K562 (cell line): ENCODE measurements around the gene LPGAT1. TPM values are rescaled to one million over a fixed set of nuclear protein-coding genes. Genes with fewer than 3 reads are reported as not detected.

Experiments used
- ATAC-seq: fragments of 200-7000 bp; cut with Tn5 transposase; 3 replicates; pipeline ENCODE4 v1.9.1; 2020; ENCODE audit warnings: moderate library complexity
- BruUV-seq: library from RNA; stranded (reverse); fragments of 400-500 nt; replicated peaks from 2 replicates; lab custom pipeline; 2021; lab: Mats Ljungman, UMichigan
- CTCF ChIA-PET: fragments of 300-600 bp; formaldehyde crosslinking; extraction: SDS; loops from one replicate; lab custom pipeline; 2021; ENCODE audit warnings: low intra/inter-chr PET ratio; lab: Yijun Ruan, JAX
- POLR2A ChIA-PET: fragments of 300-600, 350-650 bp; sonication (Branson Sonifier 250); formaldehyde crosslinking; extraction: SDS; loops from one replicate; lab custom pipeline; 2021; ENCODE audit warnings: antibody characterized with exemption, inconsistent platforms; lab: Yijun Ruan, JAX
- DNase-seq, 4 experiments: peaks; one replicate each; pipeline versions ENCODE4 v3.0.0 to v3.0.0-alpha.2; 2011 to 2018; ENCODE audit warnings: low spot score in 3 of 4, mixed read lengths in 3 of 4; ENCODE audit errors: extremely low read depth in 1 of 4
- FAIRE-seq: peaks from 2 replicates; lab custom pipeline; 2011; peaks lifted over from hg19 to GRCh38; lab: Jason Lieb, UNC
- H2AFZ ChIP-seq: 2 replicates; pipeline ENCODE4 v1.6.0; 2011; ENCODE audit warnings: low read depth, low read length, control low read depth, inconsistent platforms
- H3K27ac ChIP-seq: fragments of 200-600 bp; 3 replicates; pipeline ENCODE4 v1.8.0; 2011; ENCODE audit warnings: low read depth, mild to moderate bottlenecking, control low read depth, inconsistent platforms, low read length, moderate library complexity, mixed read lengths; ENCODE audit errors: extremely low read depth
- H3K27me3 ChIP-seq, 2 experiments: fragments of 300-600 bp in 1 of 2; 2 replicates in 1 of 2; 3 replicates in 1 of 2; pipeline versions ENCODE4 v1.6.0 to v1.8.0; 2011; ENCODE audit warnings: inconsistent platforms in 2 of 2, low read length in 2 of 2, mild to moderate bottlenecking in 1 of 2, mixed read lengths in 1 of 2, moderate library complexity in 1 of 2; ENCODE audit not compliant: control insufficient read depth in 2 of 2, insufficient read depth in 2 of 2
- H3K36me3 ChIP-seq: fragments of 300-600 bp; 3 replicates; pipeline ENCODE4 v1.8.0; 2011; ENCODE audit warnings: mild to moderate bottlenecking, low read length, inconsistent platforms; ENCODE audit not compliant: control insufficient read depth, insufficient read depth
- H3K4me1 ChIP-seq, 2 experiments: fragments of 200-600 bp in 1 of 2; replicated peaks in 1 of 2; 2 replicates in 1 of 2; 3 replicates in 1 of 2; pipeline versions ENCODE4 v1.5.1 to v1.8.0; 2011; ENCODE audit warnings: inconsistent platforms in 2 of 2, low read length in 2 of 2, mild to moderate bottlenecking in 1 of 2, mixed read lengths in 1 of 2, moderate library complexity in 1 of 2; ENCODE audit not compliant: control insufficient read depth in 2 of 2, insufficient read depth in 2 of 2
- H3K4me2 ChIP-seq: 2 replicates; pipeline ENCODE4 v1.6.1; 2011; ENCODE audit warnings: low read length, control low read depth, inconsistent platforms, mixed read lengths; ENCODE audit not compliant: insufficient read depth
- H3K4me3 ChIP-seq: fragments of 200-600 bp; sonication (generic), shearing (Covaris generic); 2 replicates; pipeline ENCODE4 v1.5.1; 2016; ENCODE audit warnings: control low read depth, inconsistent platforms
- H3K79me2 ChIP-seq: fragments of 200-600 bp; 3 replicates; pipeline ENCODE4 v1.8.0; 2011; ENCODE audit warnings: low read length, inconsistent platforms; ENCODE audit not compliant: control insufficient read depth, insufficient read depth
- H3K9ac ChIP-seq, 2 experiments: 2 replicates each; pipeline versions ENCODE4 v1.6.0 to v1.6.1; 2011; ENCODE audit warnings: low read depth in 2 of 2, low read length in 2 of 2, control low read depth in 1 of 2, inconsistent platforms in 1 of 2, mild to moderate bottlenecking in 1 of 2, mixed read lengths in 1 of 2; ENCODE audit not compliant: insufficient read depth in 1 of 2
- H3K9me1 ChIP-seq: one replicate; pipeline ENCODE4 v1.6.0; 2011; ENCODE audit warnings: inconsistent platforms, mild to moderate bottlenecking, low read length, moderate library complexity; ENCODE audit not compliant: control insufficient read depth, insufficient read depth
- H3K9me3 ChIP-seq: replicated peaks from 2 replicates; pipeline ENCODE4 v1.5.1; 2011; ENCODE audit warnings: low read depth, low read length, inconsistent platforms; ENCODE audit not compliant: control insufficient read depth, insufficient read depth
- H4K20me1 ChIP-seq: replicated peaks from 2 replicates; pipeline ENCODE4 v1.6.1; 2011; ENCODE audit warnings: low read length, inconsistent platforms, mixed read lengths; ENCODE audit not compliant: control insufficient read depth, insufficient read depth
- ARID2 ChIP-seq: fragments of 450-650 bp; IDR thresholded peaks from 2 replicates; pipeline ENCODE4 v1.6.1; 2017; ENCODE audit warnings: antibody characterized with exemption, mild to moderate bottlenecking
- ELF2 ChIP-seq: fragments of 250-450 bp; sonication (Bioruptor Pico); IDR thresholded peaks from 2 replicates; pipeline ENCODE4 v1.5.0; 2021; ENCODE audit warnings: mild to moderate bottlenecking
- MTF1 ChIP-seq: fragments of 250-450 bp; sonication (Bioruptor Pico); IDR thresholded peaks from 2 replicates; pipeline ENCODE4 v1.9.0; 2021; ENCODE audit warnings: moderate library complexity, mild to moderate bottlenecking, inconsistent platforms, borderline replicate concordance
- USF1 ChIP-seq: sonication (generic); formaldehyde crosslinking; IDR thresholded peaks from 2 replicates; pipeline ENCODE4 v1.9.0; 2022; ENCODE audit warnings: mild to moderate bottlenecking, missing genetic modification reagents
- ZNF23 ChIP-seq: fragments of 250-450 bp; sonication (Bioruptor Pico); IDR thresholded peaks from 2 replicates; pipeline ENCODE4 v1.4.0; 2020; ENCODE audit warnings: mild to moderate bottlenecking
- ZNF239 ChIP-seq: fragments of 250-450 bp; sonication (Bioruptor Pico); IDR thresholded peaks from 2 replicates; pipeline ENCODE4 v1.4.0; 2020; ENCODE audit warnings: mild to moderate bottlenecking
- ZNF3 ChIP-seq: fragments of 250-450 bp; sonication (Bioruptor Pico); IDR thresholded peaks from 2 replicates; pipeline ENCODE4 v1.5.0; 2021; ENCODE audit warnings: mild to moderate bottlenecking, moderate library complexity
- ZNF583 ChIP-seq: fragments of 250-450 bp; sonication (Bioruptor Pico); IDR thresholded peaks from 2 replicates; pipeline ENCODE4 v1.4.0; 2020
- WGBS: fragments of 100-300 bp; shearing (Covaris generic); methylation state at CpG from one replicate; pipeline ENCODE4 v1.1.6; 2016; ENCODE audit warnings: low coverage, mixed read lengths; ENCODE audit not compliant: insufficient coverage; ENCODE audit errors: missing lambda C conversion rate; 5-methylcytosine and 5-hydroxymethylcytosine counted together
- in situ Hi-C: fragments of 300-500 bp; cut with MboI; formaldehyde crosslinking; loops from 4 replicates; pipeline ENCODE4 v1.15.0; 2018; ENCODE audit warnings: inconsistent platforms, mixed read lengths
- intact Hi-C: fragments of 100-400 bp; cut with micrococcal nuclease; formaldehyde crosslinking; loops from 2 replicates; pipeline ENCODE4 v1.14.2; 2022
- polyA plus RNA-seq, 8 experiments: library from polyadenylated mRNA; depleted of rRNA in 4 of 8; stranded (reverse) in 5 of 8; unstranded in 3 of 8; fragments of >200 nt; fragmentation: Nextera tagmentation in 2 of 8; fragmentation: Illumina TruSeq in 1 of 8; extraction: Ambion mirVana in 2 of 8; extraction: Trizol in 1 of 8; gene quantifications; 2 replicates each; pipeline versions ENCODE4 v1.2.1 to v1.2.3, GENCODE V29; 2011 to 2014; ENCODE audit warnings: inconsistent platforms in 1 of 8, missing spikeins in 1 of 8
- total RNA-seq, 7 experiments: library from RNA; depleted of rRNA in 6 of 7; stranded (reverse); fragments of >200 nt in 6 of 7; fragmentation: Illumina TruSeq in 2 of 7; extraction: Trizol in 2 of 7; gene quantifications; 2 replicates each; pipeline versions ENCODE4 v1.2.1 to v1.2.3, GENCODE V29; 2011 to 2021; ENCODE audit warnings: low replicate concordance in 1 of 7
- TF ChIP-seq, protein P1 (sequence below): sonication (generic); formaldehyde crosslinking; IDR thresholded peaks from 2 replicates; pipeline ENCODE4 v1.8.0; 2022; ENCODE audit warnings: mild to moderate bottlenecking, missing genetic modification reagents
- TF ChIP-seq, protein P2 (sequence below): fragments of 450-650 bp; IDR thresholded peaks from 2 replicates; pipeline ENCODE4 v1.6.1; 2017; ENCODE audit warnings: antibody characterized with exemption
- TF ChIP-seq, protein P3 (sequence below): fragments of 250-450 bp; sonication (Bioruptor Pico); IDR thresholded peaks from 2 replicates; pipeline ENCODE4 v1.5.0; 2022; ENCODE audit warnings: mild to moderate bottlenecking

Gene LPGAT1
- total and polyA plus RNA-seq, 9 of the 15 experiments (the other 6 are each of a cell fraction or from before 2014, with no cell fraction given): 5.7 to 31.4 (median 16.3) TPM

DNA sequence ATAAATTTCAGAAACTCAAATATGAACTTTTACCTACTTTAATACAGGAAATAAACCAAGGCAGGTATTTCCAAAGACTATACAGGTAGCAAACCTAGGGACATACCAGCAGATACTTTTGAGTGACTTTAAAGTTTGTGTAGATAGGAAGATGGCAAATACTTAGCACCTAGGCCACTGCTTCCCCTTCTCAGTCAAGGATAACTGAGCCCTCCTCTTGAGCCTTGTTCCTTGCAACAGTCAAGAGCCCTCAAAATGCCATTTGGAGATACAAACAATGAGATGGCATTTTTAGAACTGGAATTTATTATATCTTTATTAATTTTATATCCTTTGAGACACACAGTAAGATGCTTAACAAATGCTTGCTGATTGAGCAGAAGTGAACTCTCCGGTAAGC lies 65.9 kb downstream of the LPGAT1 start (continued):
- TF ChIP-seq, protein P1, sequence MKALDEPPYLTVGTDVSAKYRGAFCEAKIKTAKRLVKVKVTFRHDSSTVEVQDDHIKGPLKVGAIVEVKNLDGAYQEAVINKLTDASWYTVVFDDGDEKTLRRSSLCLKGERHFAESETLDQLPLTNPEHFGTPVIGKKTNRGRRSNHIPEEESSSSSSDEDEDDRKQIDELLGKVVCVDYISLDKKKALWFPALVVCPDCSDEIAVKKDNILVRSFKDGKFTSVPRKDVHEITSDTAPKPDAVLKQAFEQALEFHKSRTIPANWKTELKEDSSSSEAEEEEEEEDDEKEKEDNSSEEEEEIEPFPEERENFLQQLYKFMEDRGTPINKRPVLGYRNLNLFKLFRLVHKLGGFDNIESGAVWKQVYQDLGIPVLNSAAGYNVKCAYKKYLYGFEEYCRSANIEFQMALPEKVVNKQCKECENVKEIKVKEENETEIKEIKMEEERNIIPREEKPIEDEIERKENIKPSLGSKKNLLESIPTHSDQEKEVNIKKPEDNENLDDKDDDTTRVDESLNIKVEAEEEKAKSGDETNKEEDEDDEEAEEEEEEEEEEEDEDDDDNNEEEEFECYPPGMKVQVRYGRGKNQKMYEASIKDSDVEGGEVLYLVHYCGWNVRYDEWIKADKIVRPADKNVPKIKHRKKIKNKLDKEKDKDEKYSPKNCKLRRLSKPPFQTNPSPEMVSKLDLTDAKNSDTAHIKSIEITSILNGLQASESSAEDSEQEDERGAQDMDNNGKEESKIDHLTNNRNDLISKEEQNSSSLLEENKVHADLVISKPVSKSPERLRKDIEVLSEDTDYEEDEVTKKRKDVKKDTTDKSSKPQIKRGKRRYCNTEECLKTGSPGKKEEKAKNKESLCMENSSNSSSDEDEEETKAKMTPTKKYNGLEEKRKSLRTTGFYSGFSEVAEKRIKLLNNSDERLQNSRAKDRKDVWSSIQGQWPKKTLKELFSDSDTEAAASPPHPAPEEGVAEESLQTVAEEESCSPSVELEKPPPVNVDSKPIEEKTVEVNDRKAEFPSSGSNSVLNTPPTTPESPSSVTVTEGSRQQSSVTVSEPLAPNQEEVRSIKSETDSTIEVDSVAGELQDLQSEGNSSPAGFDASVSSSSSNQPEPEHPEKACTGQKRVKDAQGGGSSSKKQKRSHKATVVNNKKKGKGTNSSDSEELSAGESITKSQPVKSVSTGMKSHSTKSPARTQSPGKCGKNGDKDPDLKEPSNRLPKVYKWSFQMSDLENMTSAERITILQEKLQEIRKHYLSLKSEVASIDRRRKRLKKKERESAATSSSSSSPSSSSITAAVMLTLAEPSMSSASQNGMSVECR (CRISPR knock-in tag): no peak
- TF ChIP-seq ZNF583 (CRISPR knock-in tag): no peak

DNA sequence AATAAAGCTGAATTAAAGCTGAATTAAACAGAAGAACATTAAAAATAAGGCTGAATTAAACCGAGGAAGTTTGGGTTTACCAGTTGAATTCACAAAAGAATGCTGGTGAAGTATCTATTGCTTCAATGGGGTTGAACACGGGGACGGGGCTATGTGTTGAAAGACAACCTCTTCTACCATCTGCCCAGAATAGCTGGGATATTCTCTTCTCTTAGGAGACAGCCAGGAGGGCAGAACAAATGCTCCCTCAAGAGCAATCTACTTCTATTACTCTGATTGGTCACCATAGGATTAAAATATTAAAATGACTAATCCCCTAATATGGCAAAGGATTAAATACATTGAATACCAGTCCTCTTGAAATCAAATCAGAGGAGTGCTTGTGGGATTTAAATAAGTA lies 68.4 kb downstream of the LPGAT1 start:
- ATAC-seq (no peak), DNase-seq (no peak), FAIRE-seq (no peak)
- no peak overlapping the region for H3K27ac ChIP-seq
- H3K79me2 ChIP-seq: no peaks in the 10 kb centered on the region
- H3K9ac ChIP-seq: no peak overlapping the region
- no peak overlapping the region for H2AFZ ChIP-seq
- H4K20me1 ChIP-seq: no peaks in the 10 kb centered on the region
- H3K4me3 ChIP-seq: no peak overlapping the region
- H3K4me1 ChIP-seq: no peaks in the 10 kb centered on the region
- H3K27me3 ChIP-seq: no peaks in the 10 kb centered on the region
- CTCF ChIA-PET: no interaction called here
- WGBS: 51% methylated on average over 3 of the region's 3 CpGs
- no peak overlapping the region for H3K4me2 ChIP-seq
- intact Hi-C loops (no loop called here), in situ Hi-C loops (no loop called here)
- H3K9me3 ChIP-seq: no peaks in the 10 kb centered on the region
- no TSS peak for BruUV-seq
- H3K9me1 ChIP-seq: no peaks in the 10 kb centered on the region
- POLR2A ChIA-PET: interaction anchor here (0.7 to 1.4 kb wide), 4 partner anchors 10 to 1418 kb away, joined by 3 to 4 read pairs (median 3); no protein-coding TSS in a partner anchor
- H3K36me3 ChIP-seq: no peaks in the 10 kb centered on the region
- TF ChIP-seq ARID2: no peak
- TF ChIP-seq, protein P2, sequence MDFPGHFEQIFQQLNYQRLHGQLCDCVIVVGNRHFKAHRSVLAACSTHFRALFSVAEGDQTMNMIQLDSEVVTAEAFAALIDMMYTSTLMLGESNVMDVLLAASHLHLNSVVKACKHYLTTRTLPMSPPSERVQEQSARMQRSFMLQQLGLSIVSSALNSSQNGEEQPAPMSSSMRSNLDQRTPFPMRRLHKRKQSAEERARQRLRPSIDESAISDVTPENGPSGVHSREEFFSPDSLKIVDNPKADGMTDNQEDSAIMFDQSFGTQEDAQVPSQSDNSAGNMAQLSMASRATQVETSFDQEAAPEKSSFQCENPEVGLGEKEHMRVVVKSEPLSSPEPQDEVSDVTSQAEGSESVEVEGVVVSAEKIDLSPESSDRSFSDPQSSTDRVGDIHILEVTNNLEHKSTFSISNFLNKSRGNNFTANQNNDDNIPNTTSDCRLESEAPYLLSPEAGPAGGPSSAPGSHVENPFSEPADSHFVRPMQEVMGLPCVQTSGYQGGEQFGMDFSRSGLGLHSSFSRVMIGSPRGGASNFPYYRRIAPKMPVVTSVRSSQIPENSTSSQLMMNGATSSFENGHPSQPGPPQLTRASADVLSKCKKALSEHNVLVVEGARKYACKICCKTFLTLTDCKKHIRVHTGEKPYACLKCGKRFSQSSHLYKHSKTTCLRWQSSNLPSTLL: no peak
- TF ChIP-seq ZNF239 (CRISPR knock-in tag): no peak
- TF ChIP-seq ZNF23 (CRISPR knock-in tag): no peak
- no peak for TF ChIP-seq MTF1 (CRISPR knock-in tag)
- no peak for TF ChIP-seq USF1
- TF ChIP-seq, protein P3, sequence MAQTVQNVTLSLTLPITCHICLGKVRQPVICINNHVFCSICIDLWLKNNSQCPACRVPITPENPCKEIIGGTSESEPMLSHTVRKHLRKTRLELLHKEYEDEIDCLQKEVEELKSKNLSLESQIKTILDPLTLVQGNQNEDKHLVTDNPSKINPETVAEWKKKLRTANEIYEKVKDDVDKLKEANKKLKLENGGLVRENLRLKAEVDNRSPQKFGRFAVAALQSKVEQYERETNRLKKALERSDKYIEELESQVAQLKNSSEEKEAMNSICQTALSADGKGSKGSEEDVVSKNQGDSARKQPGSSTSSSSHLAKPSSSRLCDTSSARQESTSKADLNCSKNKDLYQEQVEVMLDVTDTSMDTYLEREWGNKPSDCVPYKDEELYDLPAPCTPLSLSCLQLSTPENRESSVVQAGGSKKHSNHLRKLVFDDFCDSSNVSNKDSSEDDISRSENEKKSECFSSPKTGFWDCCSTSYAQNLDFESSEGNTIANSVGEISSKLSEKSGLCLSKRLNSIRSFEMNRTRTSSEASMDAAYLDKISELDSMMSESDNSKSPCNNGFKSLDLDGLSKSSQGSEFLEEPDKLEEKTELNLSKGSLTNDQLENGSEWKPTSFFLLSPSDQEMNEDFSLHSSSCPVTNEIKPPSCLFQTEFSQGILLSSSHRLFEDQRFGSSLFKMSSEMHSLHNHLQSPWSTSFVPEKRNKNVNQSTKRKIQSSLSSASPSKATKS (CRISPR knock-in tag): no peak
- TF ChIP-seq ZNF3 (CRISPR knock-in tag): no peak
- no peak for TF ChIP-seq ELF2 (CRISPR knock-in tag)
